ENCODE measurements around the gene DNAJB11.

The DNAJB11 gene

DNA sequence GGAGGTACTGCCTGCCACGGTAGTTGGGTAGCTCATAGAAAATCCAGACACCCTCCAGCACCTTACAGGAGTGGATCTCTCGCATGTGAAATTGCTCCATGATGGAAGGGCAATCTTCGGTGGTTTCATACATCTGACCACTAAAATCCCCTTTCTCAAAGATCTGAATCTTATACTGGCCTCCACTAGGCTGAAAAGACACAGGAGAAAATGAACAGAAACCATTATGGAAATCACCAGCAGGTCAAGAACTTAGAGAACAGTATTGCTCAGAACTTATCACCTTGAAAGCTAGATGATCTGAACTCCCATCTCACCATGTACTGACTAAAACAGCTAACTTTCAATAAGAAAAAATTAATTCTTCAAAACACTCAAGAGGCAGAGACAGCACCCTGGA, 31.7 kb upstream of the DNAJB11 start:
- no peak overlapping the region for H3K27ac ChIP-seq (ENCODE audit: low read depth, low read length)
- no peaks in the 10 kb centered on the region for H3K9me3 ChIP-seq (ENCODE audit: insufficient read depth, low read length)
- H2AFZ ChIP-seq (ENCODE audit: low read depth, low read length, severe bottlenecking), result no peak overlapping the region
- H3K9ac ChIP-seq (ENCODE audit: low read length), result no peak overlapping the region
- no peak overlapping the region for H3K4me2 ChIP-seq (ENCODE audit: low read depth, low read length, poor library complexity, severe bottlenecking)
- 0 out of 2 replicates have a peak, but pooled peaks cover 2% of the 10 kb centered on the region for H3K36me3 ChIP-seq (ENCODE audit: low read length)
- TF ChIP-seq, protein P1, sequence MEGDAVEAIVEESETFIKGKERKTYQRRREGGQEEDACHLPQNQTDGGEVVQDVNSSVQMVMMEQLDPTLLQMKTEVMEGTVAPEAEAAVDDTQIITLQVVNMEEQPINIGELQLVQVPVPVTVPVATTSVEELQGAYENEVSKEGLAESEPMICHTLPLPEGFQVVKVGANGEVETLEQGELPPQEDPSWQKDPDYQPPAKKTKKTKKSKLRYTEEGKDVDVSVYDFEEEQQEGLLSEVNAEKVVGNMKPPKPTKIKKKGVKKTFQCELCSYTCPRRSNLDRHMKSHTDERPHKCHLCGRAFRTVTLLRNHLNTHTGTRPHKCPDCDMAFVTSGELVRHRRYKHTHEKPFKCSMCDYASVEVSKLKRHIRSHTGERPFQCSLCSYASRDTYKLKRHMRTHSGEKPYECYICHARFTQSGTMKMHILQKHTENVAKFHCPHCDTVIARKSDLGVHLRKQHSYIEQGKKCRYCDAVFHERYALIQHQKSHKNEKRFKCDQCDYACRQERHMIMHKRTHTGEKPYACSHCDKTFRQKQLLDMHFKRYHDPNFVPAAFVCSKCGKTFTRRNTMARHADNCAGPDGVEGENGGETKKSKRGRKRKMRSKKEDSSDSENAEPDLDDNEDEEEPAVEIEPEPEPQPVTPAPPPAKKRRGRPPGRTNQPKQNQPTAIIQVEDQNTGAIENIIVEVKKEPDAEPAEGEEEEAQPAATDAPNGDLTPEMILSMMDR (IDR thresholded peaks at IDR 0.05; ENCODE audit: insufficient read depth, low read length, poor library complexity, severe bottlenecking), result no peak
- no peak for TF ChIP-seq EZH2phosphoT487 (conservative IDR thresholded peaks at IDR 0.05; ENCODE audit: low read length)
- H3K27me3 ChIP-seq (ENCODE audit: low read length), result no peaks in the 10 kb centered on the region
- no peaks in the 10 kb centered on the region for H3K79me2 ChIP-seq (ENCODE audit: insufficient read depth, low read length)
- H3K4me3 ChIP-seq (ENCODE audit: insufficient read depth, low read length, poor library complexity, severe bottlenecking), result no peak overlapping the region
- no peaks in the 10 kb centered on the region for H3K9me2 ChIP-seq (replicated peaks; ENCODE audit: insufficient read depth, low read length)
- H4K20me1 ChIP-seq (ENCODE audit: low read depth, low read length), result no peaks in the 10 kb centered on the region
- peaks cover 12% of the 10 kb centered on the region; the same call in 1 of the 2 replicates for H3F3A ChIP-seq (ENCODE audit: insufficient read depth)

- no peaks in the 10 kb centered on the region for H4K20me1 ChIP-seq (ENCODE audit: low read depth, low read length)
- no peaks in the 10 kb centered on the region for H3K27me3 ChIP-seq (ENCODE audit: low read length)
- H3K79me2 ChIP-seq (ENCODE audit: insufficient read depth, low read length), result no peaks in the 10 kb centered on the region
- H3K4me2 ChIP-seq (ENCODE audit: low read depth, low read length, poor library complexity, severe bottlenecking), result peak overlapping the region; percentile 22
- no peak overlapping the region for H2AFZ ChIP-seq (ENCODE audit: low read depth, low read length, severe bottlenecking)
- H3K36me3 ChIP-seq (ENCODE audit: low read length), result peaks cover 8% of the 10 kb centered on the region; the same call in 1 of the 2 replicates
- no peak overlapping the region for H3K9ac ChIP-seq (ENCODE audit: low read length)
- TF ChIP-seq, protein P1 (IDR thresholded peaks at IDR 0.05; ENCODE audit: insufficient read depth, low read length, poor library complexity, severe bottlenecking), result peak; percentile 71
- TF ChIP-seq EZH2phosphoT487 (conservative IDR thresholded peaks at IDR 0.05; ENCODE audit: low read length), result no peak
- no peak overlapping the region for H3K4me3 ChIP-seq (ENCODE audit: insufficient read depth, low read length, poor library complexity, severe bottlenecking)
- 0 out of 2 replicates have a peak, but pooled peaks cover 4% of the 10 kb centered on the region for H3F3A ChIP-seq (ENCODE audit: insufficient read depth)
- no peak overlapping the region for H3K27ac ChIP-seq (ENCODE audit: low read depth, low read length)
- H3K9me3 ChIP-seq (ENCODE audit: insufficient read depth, low read length), result no peaks in the 10 kb centered on the region
- H3K9me2 ChIP-seq (replicated peaks; ENCODE audit: insufficient read depth, low read length), result no peaks in the 10 kb centered on the region
Measured at GRCh38 chr3:186540221-186540834, 30.2 kb upstream of the DNAJB11 start.

- Histone ChIP-seq H3K27ac (ENCODE audit: low read depth, low read length) (no peak overlapping the region), H2AFZ (ENCODE audit: low read depth, low read length, severe bottlenecking) (no peak overlapping the region), H3K4me2 (ENCODE audit: low read depth, low read length, poor library complexity, severe bottlenecking) (no peak overlapping the region), H3K36me3 (ENCODE audit: low read length) (peaks cover 11% of the 10 kb centered on the region; the same call in 1 of the 2 replicates), H3K79me2 (ENCODE audit: insufficient read depth, low read length) (no peaks in the 10 kb centered on the region), H3K9me3 (ENCODE audit: insufficient read depth, low read length) (no peaks in the 10 kb centered on the region), H3F3A (ENCODE audit: insufficient read depth) (0 out of 2 replicates have a peak, but pooled peaks cover 4% of the 10 kb centered on the region), H4K20me1 (ENCODE audit: low read depth, low read length) (no peaks in the 10 kb centered on the region), H3K4me3 (ENCODE audit: insufficient read depth, low read length, poor library complexity, severe bottlenecking) (no peak overlapping the region), H3K27me3 (ENCODE audit: low read length) (no peaks in the 10 kb centered on the region), H3K9me2 (replicated peaks; ENCODE audit: insufficient read depth, low read length) (no peaks in the 10 kb centered on the region), H3K9ac (ENCODE audit: low read length) (no peak overlapping the region)
- TF ChIP-seq, protein P1 (IDR thresholded peaks at IDR 0.05; ENCODE audit: insufficient read depth, low read length, poor library complexity, severe bottlenecking), result peak; percentile 2
- TF ChIP-seq EZH2phosphoT487 (conservative IDR thresholded peaks at IDR 0.05; ENCODE audit: low read length), result no peak
Measured at GRCh38 chr3:186540835-186541226, 29.7 kb upstream of the DNAJB11 start.

Measured in SU-DHL-6 (cell line).